Suprapubic skin (tissue), 4 donors: ENCODE measurements around the gene TMEM187. TPM values are rescaled to one million over a fixed set of nuclear protein-coding genes. Genes with fewer than 3 reads are reported as not detected.
A peak's percentile ranks its signal among the peaks of the same experiment; 100 is the strongest.

Experiments
- DNase-seq, 2 donors: peaks; one replicate each; pipeline ENCODE4 v3.0.0-alpha.2; 2019; ENCODE audit warnings: low spot score in 2 of 2
- H3K27ac ChIP-seq: fragments of 200-600 bp; sonication (generic); one replicate; pipeline ENCODE4 v1.5.1; 2019
- H3K27me3 ChIP-seq: fragments of 200-600 bp; sonication (generic); one replicate; pipeline ENCODE4 v1.5.1; 2019
- H3K36me3 ChIP-seq: fragments of 200-600 bp; sonication (generic); one replicate; pipeline ENCODE4 v1.5.1; 2019
- H3K4me1 ChIP-seq: fragments of 200-600 bp; sonication (generic); one replicate; pipeline ENCODE4 v1.5.1; 2019
- H3K4me3 ChIP-seq: fragments of 200-600 bp; sonication (generic); one replicate; pipeline ENCODE4 v1.5.1; 2019; ENCODE audit warnings: mild to moderate bottlenecking
- H3K9me3 ChIP-seq: fragments of 200-600 bp; sonication (generic); one replicate; pipeline ENCODE4 v1.5.1; 2019
- CTCF ChIP-seq, 2 donors: fragments of 200-600 bp in 1 of 2; fragments of 450-650 bp in 1 of 2; sonication (generic) in 1 of 2; IDR thresholded peaks; one replicate each; pipeline ENCODE4 v1.5.1; 2016 to 2019; ENCODE audit warnings: antibody characterized with exemption in 2 of 2, mild to moderate bottlenecking in 1 of 2, moderate library complexity in 1 of 2
- EP300 ChIP-seq: sonication (generic); formaldehyde crosslinking; IDR thresholded peaks from one replicate; pipeline ENCODE4 v1.6.1; 2017; ENCODE audit warnings: antibody characterized with exemption
- POLR2A ChIP-seq, 2 donors: fragments of 450-650 bp; IDR thresholded peaks; one replicate each; pipeline ENCODE4 v1.6.1; 2017; ENCODE audit warnings: antibody characterized with exemption in 2 of 2, mild to moderate bottlenecking in 2 of 2, moderate library complexity in 2 of 2
- POLR2AphosphoS5 ChIP-seq, 3 donors: sonication (generic); formaldehyde crosslinking; IDR thresholded peaks; one replicate each; pipeline ENCODE4 v1.6.1; 2017; ENCODE audit warnings: antibody characterized with exemption in 3 of 3
- WGBS: methylation state at CpG from one replicate; pipeline ENCODE4 v1.1.5; 2018; 5-methylcytosine and 5-hydroxymethylcytosine counted together
- total RNA-seq, 4 donors: library from RNA; depleted of rRNA; stranded (reverse); fragments of >200 nt; gene quantifications; one replicate each; pipeline ENCODE4 v1.1.0, GENCODE V29; 2016

TMEM187 gene
- total RNA-seq, 4 donors from 2014 or later: 7.8 to 10.7 (median 8.6) TPM

DNA sequence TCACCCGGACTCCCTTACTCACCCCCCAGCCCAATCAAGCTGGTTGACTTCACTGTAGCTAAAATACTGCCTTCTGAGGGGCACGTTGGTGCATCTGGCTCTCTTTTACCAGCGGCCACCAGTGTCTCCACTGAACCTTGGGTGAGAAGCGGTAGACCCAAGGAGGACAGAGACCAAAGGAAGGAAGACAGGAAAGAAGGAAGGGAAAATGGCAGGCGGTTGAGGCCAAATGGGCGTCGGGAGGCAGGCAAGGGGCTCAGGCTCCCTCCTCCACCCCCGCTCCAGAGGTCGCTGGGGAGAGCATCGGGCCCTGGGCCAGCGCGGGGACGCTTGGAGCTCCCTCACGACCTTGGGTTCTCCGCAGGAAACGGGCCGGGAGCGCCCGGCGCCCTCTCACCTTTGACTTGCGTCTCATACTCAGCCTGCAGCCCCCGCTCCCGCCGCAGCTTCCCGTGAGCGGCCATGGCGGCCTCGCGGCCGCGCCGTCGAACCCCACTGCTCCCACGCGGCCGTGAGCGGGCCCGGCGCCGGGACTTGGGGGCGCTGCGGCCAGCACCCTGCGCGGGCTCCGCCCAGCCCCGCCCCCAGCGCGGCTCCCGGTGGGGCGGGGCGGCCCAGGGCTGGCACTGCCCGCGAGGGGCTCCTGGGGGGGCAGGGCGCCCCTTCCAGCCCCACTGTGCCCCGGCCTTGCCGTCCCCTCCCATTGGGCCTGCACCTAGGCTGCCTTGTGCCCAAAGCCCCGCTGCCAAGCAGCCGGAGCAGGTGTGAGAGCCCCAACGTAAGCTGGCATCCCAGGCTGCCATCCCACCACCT is 46.6 kb upstream of the TMEM187 start, which contains the start of gene ARHGAP4:
Gene ARHGAP4, minus strand, starts transcription at position 526 of the 813 bp plus-strand sequence. Its CDS starts 62 bp downstream, at position 464.
- peak within 1 kb of the TSS; percentile 90 for H3K27ac ChIP-seq
- 62% methylated on average over 12 of the region's 59 CpGs for WGBS
- no peak for DNase-seq
- TF ChIP-seq EP300: no peak
- no peak for TF ChIP-seq POLR2A (IDR thresholded peaks at IDR 0.05)
- TF ChIP-seq POLR2AphosphoS5 (IDR thresholded peaks at IDR 0.05): no peak
- no peak for TF ChIP-seq CTCF (IDR thresholded peaks at IDR 0.05)
- H3K27me3 ChIP-seq: no peaks in the 10 kb centered on the region
- no peaks in the 10 kb centered on the region for H3K9me3 ChIP-seq
- H3K4me3 ChIP-seq: peak within 1 kb of the TSS; percentile 59
- peaks cover 52% of the 10 kb centered on the region for H3K4me1 ChIP-seq
- peaks cover 7% of the 10 kb centered on the region for H3K36me3 ChIP-seq

GRCh38 chrX:153926552-153926857 is 46.0 kb upstream of the TMEM187 start:
- Histone ChIP-seq H3K27me3 (no peaks in the 10 kb centered on the region), H3K4me1 (peaks cover 46% of the 10 kb centered on the region), H3K36me3 (peaks cover 13% of the 10 kb centered on the region), H3K4me3 (peak overlapping the region; percentile 59), H3K27ac (peak overlapping the region; percentile 90), H3K9me3 (no peaks in the 10 kb centered on the region)
- no peak for TF ChIP-seq EP300
- no peak for TF ChIP-seq CTCF (IDR thresholded peaks at IDR 0.05)
- TF ChIP-seq POLR2A (IDR thresholded peaks at IDR 0.05): no peak
- TF ChIP-seq POLR2AphosphoS5 (IDR thresholded peaks at IDR 0.05): no peak
- no peak for DNase-seq
- 49% methylated on average over 4 of the region's 4 CpGs for WGBS

DNA sequence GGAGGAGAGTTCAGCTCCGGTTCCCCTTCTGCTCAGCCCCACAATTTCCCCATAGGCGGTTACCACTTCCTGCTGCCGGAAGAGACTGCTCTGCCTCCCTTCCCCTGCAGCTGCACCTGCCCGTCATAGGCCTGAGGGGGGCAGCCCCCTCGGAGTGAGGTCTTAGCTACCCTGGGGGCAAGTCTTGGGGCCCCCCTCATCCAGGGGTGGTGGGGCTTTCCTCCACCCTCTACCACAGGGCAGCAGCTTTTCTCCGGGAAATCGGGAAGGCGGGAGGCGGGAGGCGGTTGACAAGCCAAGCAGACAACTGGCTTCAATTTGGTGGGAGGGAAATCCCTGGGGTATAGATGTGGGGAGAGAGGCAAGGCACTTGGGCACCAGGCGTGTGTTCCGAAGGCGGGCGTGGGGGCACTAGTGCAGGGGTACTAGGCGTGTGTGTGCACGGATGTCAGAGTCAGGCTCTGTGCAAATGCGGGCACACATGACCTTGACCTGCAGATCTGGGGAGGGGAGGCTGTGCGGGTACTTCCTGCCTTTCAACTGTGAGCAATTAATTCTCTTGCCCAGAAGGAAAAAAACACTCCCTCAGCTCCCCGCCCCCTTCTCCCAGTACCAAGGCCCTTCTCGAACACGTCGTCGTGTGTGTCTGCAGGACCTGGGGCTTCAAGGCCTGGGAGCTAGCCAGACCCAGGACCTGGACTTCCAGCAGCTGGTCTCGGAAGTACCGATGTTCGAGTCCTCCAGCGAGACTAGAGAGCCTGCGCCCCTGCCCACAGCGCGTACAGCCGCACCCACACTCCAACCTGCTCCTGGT is 45.5 kb upstream of the TMEM187 start:
- Histone ChIP-seq H3K27me3 (no peaks in the 10 kb centered on the region), H3K9me3 (no peaks in the 10 kb centered on the region), H3K4me1 (peaks cover 41% of the 10 kb centered on the region), H3K36me3 (peaks cover 18% of the 10 kb centered on the region), H3K4me3 (peak overlapping the region; percentile 59), H3K27ac (peak overlapping the region; percentile 90)
- 38% methylated on average over 8 of the region's 31 CpGs for WGBS
- TF ChIP-seq POLR2A (IDR thresholded peaks at IDR 0.05) (no peak), EP300 (no peak), POLR2AphosphoS5 (IDR thresholded peaks at IDR 0.05) (no peak), CTCF (IDR thresholded peaks at IDR 0.05) (no peak)
- DNase-seq: no peak

DNA sequence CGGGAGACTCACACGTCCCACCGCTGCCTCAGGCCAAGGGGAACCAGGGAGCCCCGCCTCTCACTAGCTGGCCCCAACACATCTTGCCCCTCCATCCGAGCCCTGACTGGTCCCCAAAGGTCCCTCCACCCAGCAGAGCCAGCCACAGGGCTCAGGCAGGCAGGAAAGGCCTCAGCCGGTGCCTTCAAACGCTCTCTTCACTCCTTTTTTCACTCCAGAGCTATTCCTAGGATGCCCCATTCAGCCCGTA is 45.0 kb upstream of the TMEM187 start:
- DNase-seq: no peak
- H3K27me3 ChIP-seq: no peaks in the 10 kb centered on the region
- H3K9me3 ChIP-seq: no peaks in the 10 kb centered on the region
- peak overlapping the region; percentile 90 for H3K27ac ChIP-seq
- H3K4me1 ChIP-seq: peaks cover 41% of the 10 kb centered on the region
- H3K4me3 ChIP-seq: peak overlapping the region; percentile 59
- TF ChIP-seq POLR2A (IDR thresholded peaks at IDR 0.05) (no peak), EP300 (no peak), POLR2AphosphoS5 (IDR thresholded peaks at IDR 0.05) (no peak), CTCF (IDR thresholded peaks at IDR 0.05) (no peak)
- peaks cover 18% of the 10 kb centered on the region for H3K36me3 ChIP-seq
- 24% methylated on average over 8 of the region's 8 CpGs for WGBS
